Renal pelvis (tissue), 4 donors: Measurements from ENCODE around the gene PDZD2. TPM values are rescaled to one million over a fixed set of nuclear protein-coding genes. Genes with fewer than 3 reads are reported as not detected.
"Not testable (repeated sequence)": the region's sequence is repeated elsewhere in the genome, so short reads cannot be mapped to it uniquely, and the experiment has no call there.

ENCODE experiments used
- DNase-seq: peaks from one replicate; pipeline ENCODE4 v3.0.0-alpha.2; 2013
- polyA plus RNA-seq, 3 donors: library from polyadenylated mRNA; unstranded; fragments of 120-200 nt; gene quantifications; one replicate each; pipeline ENCODE4 v1.2.1, GENCODE V29; 2013; ENCODE audit not compliant: insufficient read length in 3 of 3

PDZD2 gene
- polyA plus RNA-seq, 3 donors: 16.3 to 21.4 (median 18.9) TPM

DNA sequence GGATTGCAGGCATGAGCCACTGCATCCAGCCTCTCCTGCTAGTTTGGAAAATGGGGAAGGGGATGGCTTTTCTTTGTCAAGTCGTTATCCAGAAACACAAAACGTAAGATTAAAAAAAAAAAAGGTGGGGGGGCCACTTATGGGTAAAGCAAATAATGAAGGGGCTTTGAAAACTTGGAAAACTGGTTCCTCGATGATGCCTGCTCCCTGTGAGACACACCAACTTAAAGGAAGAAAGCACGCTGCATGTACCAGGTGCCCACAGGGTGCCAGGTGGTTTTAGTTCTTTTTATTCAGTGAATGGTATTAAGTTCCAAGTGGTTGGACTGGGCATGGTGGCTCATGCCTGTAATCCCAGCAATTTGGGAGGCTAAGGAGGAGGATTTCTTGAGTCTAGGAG is 365.1 kb downstream of the PDZD2 start:
- no peak for DNase-seq

DNA sequence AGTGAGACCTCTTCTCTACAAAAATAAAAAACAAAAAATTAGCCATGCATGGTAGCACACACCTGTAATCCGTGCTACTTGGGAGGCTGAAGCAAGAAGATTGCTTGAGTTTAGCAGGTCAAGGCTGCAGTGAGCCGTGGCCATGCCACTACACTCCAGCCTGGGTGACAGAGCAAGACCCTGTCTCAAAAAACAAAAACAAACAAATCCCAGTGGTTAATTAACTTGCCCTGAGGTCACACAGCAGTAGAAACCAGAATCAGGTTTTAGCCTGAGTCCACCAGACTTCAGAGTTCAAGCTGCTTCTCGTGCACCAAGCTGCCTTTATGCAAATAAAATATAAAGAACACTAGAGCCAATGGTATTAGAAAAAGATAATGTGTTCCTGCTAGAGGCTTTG is 365.5 kb downstream of the PDZD2 start:
- no peak for DNase-seq

DNA sequence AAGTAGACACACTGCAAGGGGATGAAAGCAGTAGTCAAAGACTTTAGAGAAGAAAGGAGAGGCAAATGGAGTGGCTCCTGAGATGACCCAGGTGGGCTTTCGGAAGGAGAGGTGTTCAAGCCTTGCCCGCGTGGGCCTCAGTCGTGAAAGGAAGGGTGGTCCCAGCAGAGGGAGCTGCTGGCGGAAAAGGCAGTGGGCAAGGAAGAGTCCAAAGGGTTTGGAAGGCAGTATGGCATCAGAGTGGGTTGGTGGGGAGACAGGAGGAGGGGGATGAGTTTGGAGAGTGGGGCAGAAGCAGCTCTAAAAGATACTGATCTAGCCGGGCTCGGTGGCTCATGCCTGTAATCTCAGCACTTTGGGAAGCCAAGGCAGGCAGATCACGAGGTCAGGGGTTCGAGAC is 369.8 kb downstream of the PDZD2 start:
- DNase-seq: no peak

DNA sequence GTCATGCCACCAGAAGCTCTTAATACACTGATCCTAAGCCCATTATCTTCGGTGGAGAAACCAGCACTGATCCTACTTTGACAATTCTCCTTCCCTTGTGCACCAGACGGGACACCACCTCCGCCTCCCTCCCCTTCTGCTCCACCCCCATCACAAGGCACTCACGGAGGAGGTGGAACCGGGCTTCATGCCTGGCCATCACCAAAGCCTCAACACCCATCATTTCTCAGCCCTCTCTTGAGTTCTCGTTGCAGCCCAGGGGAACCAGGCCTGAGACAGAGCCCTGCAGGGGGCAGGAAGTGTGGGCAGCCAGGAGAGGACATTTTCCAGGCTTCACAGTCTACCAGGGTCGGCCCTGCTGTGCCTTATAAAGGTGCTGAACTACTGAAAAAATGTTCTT is 374.7 kb downstream of the PDZD2 start:
- DNase-seq: no peak

DNA sequence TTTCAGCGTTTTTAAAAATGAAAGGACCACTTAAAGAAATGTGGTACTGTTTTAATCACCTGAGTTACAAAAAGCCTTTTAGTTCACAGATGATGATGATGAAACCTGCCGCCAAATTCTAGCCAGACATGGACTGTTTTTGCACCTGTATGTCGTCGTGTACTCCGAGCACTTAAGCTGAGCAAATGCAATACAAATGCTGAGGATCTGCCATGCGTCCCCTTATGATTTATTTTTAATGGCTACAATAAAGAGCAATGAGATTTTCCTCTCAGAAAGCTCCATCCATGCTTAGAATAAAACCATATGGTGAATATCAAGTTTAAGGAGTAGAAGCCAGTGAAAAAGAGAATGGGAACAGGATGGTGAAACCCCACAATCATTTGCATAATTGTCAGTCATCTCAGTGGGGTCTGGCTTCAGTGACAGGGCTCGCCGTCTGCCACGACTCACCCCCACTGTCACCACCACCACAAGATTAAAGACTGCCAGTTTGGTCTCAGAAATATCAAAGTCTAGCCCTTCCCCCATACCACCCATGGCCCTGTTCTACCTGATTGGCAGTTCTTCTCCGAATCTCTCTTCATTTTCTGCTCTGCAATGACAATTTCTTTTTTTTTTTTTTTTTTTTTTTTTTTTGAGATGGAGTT is 375.3 kb downstream of the PDZD2 start:
- DNase-seq: no peak

DNA sequence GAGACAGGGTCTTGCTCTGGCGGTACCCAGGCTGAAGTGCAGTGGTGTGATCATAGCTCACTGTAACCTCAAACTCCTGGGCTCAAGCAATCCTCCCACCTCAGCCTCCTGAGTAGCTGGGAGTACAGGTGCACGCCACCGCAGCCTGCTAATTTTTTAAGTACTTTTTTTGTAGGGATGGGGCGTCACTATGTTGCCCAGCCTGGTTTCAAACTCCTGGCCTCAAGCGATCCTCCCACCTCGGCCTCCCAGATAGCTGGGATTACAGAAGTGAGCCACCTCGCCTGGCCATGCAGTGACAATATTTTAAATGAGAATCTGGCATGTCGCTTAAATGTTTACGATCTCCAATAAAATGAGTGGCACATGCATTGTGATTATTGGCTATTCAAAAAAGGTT is 376.3 kb downstream of the PDZD2 start:
- not testable (repeated sequence) for DNase-seq

DNA sequence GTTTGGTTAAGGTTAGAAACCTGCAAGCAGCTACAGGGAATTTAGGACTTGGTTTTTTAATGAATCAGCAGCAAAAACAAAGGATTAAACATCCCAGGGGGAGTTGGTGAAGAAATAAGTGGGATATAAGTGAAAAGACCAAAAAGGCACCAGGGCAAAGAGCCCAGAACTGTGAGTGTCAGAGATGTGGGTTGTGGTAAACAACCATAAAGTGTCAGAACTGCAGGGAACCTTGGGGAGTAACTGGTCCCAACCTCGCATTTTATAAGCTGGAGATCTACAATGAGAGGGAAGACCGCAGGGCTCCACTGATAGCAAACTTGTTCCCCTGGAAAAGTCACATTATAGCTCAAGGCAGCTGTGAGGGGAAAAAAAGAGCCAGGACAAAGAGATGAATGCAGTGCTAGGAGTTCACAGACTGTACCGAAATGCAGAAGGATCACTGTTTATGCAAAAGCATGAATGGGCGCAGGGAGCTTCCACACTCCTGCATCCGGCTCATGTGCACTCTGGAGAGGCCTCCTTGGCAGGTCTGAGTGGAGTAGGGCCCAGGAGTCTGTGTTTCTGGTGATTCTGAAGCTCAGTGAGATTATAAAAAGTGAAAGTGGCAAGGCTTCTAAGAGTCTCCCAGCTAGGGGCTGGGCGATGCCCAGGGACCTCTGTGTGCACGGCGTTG is 378.9 kb downstream of the PDZD2 start:
- DNase-seq: no peak

DNA sequence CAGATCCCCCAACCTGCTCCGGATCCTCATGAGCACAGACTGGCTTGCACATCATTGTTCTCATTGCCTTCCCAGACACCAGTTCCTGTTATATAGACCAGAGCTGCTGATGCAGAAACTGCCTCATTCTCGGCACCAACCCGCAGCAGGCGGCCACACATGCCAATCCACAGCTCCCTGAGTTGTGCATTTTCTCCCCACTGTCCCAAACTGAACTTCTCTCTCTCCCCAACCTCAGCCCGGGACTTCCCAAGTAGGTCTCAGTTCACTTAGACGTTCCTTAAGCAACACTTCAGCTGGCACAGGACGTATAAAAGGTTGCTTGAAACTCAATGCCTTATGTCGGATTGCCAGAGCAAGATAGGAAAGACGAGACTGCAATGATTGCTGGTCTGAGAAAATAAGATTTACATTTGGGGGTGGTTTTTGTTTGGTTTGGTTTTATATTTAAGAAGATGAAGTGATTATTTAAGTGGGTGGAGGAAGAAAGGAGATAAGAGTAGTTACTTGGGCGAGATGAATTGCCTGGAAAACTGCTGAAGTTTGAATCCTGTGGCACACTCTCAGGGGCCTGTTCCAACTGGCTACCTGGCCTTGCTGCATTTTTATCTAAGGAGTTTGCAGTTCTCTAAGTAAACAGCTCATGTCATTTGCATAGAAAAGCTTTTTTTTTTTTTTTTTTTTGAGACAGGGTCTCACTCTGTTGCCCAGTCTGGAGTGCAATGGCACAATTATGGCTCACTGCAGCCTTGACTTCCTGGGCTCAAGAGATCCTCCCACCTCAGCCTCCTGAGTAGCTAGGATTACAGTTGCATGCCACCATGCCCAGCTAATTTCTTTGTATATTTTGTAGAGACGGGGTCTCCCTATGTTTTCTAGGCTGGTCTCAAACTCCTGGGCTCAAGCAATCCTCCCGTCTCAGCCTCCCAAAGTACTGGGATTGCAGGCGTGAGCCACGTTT is 379.8 kb downstream of the PDZD2 start:
- DNase-seq: no peak

DNA sequence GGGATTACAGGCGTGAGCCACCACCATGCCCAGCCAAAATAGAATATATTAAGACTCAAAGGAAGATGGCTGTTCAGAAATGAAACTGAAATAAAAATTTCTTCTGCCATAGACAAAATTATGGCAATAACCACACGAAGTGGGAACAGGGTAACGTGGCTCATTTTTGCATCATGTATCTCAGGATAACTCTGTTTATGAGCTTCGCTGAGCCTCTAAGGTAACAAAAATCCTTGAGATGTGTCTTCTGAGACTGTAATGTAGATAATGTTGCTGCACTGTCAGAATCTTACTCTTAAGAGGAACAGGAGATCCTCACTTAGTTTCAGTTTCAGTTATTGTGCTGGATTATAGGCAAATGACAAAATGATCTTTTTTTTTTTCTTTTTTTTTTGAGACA is 381.3 kb downstream of the PDZD2 start:
- DNase-seq: no peak

DNA sequence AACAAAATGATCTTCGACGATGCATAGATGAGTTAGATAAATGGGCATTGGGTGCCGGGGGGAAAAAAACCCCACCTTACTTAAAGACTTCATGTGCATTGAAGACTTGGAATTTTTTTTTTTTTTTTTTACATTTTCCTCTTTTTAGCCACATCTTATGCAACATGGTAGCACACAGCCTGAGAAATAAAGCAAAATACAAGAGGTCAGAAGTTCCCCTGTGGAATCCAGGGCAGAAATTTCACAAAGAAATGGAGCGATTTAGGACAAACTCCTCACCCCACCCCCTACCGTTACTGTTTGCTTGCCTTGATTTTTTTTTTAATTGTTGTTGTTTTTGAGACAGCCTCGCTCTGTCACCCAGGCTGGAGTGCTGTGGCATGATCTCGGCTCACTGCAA is 382.0 kb downstream of the PDZD2 start:
- no peak for DNase-seq

DNA sequence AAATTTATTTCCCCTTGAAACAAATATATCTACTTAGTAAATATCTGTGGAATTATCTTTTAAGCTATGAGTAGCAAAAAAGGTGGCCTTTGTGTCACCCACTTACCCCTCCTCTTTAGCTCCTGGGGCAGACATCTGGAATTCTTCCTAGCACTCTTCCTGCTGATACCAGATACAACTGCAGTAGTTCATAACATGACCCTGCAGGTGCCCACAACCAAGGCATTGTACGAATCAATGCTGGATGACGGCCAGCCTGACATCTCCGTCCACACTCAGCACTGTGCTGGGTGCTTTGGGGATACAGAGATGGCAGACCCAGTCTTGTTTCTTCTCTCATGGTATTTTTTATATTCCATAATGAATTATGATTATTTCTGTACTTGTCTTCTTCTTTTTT is 382.8 kb downstream of the PDZD2 start:
- no peak for DNase-seq

DNA sequence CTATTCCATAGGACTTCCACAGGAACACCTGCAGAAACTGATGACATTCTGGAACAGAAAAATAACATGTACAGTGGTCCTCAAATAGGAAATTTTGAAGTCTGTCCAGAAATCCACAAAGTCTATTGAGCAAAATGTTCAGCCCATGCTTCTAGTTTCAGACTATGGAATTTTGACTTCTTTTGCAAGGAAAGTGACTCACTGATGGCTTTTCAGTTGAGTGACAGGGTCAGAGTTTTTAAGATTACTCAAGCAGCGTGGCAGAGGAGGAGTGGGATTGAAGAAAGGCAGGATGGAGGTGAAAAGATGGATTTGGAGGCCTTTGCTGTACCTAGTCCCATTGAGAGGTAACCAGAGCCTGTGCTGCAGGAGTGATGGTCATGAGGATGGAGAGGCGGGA is 383.7 kb downstream of the PDZD2 start:
- no peak for DNase-seq

DNA sequence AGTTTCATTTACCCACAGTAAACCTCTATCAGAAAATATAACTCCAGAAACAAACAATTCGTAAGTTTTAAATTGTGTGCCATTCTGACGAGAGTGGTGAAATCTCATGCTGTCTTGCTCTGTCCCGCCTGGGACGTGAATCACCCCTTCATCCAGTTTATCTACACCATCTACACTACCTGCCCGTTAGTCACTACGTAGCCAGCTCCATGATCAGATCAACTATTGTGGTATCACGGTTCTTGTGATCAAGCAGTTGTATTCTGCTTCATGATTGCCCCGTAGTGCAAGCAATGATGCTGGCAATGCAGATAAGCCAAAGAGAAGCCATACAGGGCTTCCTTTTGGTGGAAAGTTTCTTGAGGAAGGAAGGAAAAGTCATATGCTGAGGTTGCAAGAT is 384.9 kb downstream of the PDZD2 start:
- DNase-seq: no peak

DNA sequence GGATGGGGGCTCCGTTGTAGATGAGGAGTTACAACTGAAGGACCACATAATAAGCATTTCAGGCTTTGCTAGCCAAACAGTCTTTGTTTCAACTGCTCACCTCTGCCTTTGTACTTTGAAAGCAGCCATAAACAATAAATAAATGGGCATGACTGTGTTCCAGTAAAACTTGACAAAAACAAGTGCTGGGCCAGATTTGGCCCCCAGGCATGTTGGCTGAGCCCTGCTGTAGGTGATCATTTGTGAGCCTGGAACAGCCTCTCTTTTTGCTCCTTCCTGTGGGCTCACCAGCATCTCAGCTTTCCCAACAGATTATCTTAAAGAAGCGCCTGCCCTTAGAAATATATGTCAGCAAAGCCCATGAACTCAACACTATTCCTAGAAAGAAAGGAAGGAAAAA is 385.8 kb downstream of the PDZD2 start:
- DNase-seq: no peak

DNA sequence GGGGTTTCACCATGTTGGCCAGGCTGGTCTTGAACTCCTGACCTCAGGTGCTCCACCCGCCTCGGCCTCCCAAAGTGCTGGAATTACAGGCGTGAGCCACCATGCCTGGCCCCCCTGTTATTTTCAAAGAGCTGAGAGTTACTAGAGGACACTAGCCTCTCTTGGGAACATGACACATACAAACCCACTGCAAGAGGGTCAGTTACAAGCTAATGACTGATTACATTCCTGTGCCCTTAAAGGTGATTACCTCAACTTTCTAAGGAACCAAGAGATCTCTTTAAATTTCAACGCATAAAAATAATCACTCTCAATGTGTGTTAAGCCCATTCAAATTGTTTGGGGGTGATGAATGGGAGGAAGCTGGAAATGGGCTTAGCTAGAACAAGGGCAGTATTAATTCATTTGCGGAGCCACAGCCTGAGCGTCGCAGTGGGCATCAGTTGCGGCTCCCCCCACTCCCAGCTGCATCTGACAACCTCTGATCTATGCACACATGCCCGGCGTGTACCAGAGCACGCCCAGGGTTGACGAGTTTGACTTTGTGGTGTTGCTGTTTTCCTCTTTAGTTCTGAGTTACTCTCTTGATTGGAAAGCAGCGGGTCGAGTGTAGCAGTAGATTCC is 388.3 kb downstream of the PDZD2 start:
- no peak for DNase-seq

DNA sequence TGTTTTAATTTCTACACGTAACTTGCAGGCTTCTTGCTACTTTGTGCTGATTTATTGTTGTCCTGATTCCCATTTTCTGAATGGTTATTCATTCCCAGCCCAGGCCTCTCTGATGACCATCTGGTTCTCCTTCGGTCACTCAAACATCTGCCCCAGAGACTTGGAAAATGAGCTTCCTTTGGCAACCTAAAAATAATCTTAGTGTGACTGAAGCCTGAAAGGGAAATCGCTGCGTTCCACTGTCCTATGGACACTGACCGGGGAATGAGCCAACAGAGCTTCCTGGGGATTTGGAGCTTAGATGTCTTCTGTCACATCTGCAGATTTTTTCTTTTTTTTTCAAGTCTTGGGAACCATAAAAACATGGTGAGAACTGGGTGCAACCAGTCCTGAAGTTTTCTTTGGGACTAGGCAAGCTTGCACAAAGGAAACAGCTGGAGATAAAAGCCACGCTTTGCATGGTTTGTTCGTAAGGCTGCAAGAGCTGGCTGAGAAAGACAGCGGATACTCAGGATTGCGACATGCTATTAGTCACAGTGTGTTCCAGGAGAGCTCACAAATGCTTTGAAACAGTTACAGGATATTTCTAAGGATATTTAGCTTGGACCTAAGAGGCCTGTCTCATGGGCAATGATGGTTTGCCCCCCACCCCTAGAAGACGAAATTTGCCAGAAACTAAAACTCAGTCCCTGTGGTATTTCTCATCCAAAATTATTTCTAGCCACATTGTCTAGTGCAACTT is 389.0 kb downstream of the PDZD2 start:
- no peak for DNase-seq

DNA sequence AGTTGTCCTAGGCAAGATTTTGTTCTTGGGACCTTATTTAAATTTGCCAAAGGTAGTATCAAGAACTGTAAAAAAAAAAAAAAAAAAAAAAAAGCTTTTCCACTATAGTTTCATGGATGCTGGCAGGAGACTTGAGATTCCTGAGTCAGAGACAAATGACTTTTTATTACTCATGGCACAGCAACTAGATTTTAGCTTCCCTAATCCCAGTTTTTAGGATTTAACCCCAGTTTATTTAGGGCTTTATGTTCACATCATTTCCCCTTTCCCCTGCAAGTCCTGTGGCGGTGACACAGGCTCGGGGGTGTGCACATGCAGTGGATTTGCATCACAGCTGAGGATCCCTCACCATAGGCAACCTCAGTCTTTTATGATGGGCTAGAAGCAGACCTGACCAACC is 390.3 kb downstream of the PDZD2 start:
- no peak for DNase-seq

DNA sequence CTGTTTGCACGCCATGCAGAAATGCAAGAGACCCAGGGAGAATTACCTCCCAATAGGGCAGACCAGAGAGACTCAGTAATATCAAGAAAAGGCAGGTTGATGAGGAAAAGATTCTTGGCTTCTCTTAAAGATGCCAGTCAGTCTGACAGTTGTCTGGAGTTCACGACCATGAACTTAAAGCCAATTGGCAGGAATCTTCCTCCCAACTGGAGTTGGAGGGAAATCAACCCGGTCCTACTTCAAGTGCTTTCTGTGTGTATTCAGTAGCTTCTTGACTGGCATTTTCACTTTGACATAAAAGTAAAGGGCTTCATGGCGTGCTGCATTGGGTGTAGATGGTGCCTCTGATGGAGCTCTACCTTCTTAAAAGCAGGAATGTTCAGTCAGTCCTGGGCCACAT is 390.9 kb downstream of the PDZD2 start:
- no peak for DNase-seq

DNA sequence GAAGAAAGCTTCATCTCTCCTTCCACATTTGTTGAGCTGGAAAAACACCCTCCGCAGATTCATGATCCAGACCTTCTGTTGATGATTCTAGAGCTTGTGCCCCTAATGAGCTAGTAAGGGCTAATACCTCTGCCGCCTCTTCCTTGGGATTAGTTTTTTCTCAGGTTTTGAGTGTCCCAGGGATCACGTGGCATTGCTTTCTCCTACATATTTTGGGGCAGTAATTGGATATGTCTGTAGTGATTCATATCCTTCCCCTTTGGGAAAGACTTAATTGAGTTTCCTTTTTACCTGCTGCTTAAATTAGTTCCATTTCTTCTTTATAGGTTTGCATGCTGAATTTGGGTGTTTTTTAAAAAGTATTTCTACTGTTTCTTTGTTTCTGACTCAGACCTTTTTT is 391.3 kb downstream of the PDZD2 start:
- DNase-seq: no peak

DNA sequence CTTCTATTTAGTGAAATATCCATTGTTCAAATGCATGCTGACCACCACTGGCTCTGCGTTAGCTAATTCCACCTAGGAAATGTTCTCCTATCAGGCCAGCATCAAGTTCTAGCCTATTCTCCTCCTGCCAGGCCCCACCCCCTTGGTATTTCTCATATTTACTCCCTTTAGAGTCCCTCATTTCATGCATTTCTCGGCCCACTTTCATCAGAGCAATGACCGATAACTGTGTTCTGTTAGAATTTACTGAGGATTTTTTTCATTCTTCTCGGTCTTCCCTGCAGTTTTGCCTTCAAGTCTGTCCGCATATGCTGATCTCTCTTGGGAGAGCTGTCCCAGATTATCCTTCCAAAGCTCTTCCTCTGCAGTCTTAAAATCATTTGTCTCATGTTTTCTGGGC is 391.8 kb downstream of the PDZD2 start:
- no peak for DNase-seq

DNA sequence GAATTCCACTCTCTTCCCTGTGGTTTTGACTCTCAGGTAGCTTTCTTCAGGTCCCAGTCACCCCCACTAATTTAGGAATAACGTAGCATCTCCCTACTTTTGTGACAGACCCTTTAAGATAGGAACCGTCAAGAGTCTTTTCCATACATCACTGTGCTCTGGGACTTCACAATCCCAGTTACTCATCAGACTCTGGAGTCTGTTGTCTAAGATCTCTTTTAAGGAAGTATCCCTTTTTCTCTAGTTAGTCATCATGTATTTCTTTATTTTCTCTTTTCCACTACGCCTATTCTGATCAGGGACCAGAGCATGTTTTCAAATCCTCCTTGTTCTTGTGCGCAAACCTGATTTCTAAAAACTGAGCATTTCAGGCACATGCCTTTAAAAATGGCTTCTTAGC is 392.2 kb downstream of the PDZD2 start:
- no peak for DNase-seq

DNA sequence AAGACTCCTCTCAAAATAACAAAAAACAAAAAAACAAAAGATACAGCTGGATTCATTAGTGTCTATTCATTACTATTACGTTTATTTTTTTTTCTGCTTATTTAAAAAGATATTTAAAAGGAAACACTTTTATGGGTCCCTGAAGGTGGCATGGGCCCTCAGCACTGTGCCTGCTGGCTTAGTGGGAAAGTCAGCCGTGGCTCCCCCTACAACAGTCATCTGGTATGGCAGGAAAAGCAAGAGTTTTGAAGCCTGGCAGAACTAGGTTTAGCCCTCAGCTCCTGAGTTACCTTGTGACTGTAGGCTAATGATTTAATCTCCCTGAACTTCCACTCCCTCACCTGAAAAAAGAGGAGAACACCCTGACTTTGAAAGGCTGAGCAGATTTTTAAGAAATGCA is 399.6 kb downstream of the PDZD2 start:
- no peak for DNase-seq
